ENCODE measurements around the gene CDHR3. TPM values are rescaled to one million over a fixed set of nuclear protein-coding genes. Genes with fewer than 3 reads are reported as not detected.

CDHR3 gene
- total RNA-seq, 1 donor from 2014 or later: 3.1 TPM

DNA sequence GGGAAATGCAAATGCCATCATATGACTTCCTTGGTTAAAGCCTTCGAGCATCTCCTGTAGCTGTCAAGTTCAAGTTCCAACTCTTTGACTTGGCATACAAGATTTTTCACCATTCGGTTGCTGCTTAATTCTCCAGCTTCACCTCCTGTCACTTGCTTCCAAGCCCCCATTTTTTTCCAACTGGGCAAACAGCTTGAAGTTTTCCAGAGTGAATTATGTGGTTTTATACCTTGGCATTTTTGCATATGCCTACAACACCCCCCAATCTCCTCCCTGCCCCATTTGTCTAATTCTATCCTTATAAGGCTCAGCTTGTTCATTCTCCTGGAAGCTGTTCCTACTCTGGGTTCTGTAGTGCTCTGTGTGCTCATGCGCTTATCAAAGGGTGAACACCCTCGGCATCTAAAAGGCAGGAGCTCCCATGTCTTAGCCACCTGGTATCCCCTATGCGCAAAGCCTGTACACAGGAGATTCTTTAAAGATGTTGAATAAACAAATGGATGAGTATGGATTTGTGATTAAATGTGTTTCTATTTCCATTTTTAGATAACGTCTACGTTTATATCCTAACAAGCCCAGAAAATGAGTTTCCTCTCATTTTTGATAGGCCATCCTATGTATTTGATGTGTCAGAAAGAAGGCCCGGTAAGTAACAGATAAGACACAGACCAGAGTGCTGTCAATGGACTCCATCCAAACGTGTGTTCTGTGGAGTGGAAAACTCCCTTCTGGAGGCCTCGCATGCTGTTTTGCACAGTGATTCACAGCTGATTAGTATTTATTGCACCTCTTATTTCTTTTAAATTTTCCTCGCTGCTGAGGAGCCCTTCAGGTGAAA, 52.5 kb downstream of the CDHR3 start:
- H3K79me2 ChIP-seq (ENCODE audit: insufficient read depth, low read length): no peaks in the 10 kb centered on the region
- H3K27me3 ChIP-seq (ENCODE audit: insufficient read depth, low read length): peaks cover 17% of the 10 kb centered on the region
- H3K36me3 Mint-ChIP-seq (ENCODE audit: low read depth, unreplicated experiment): no peaks in the 10 kb centered on the region
- H3K27me3 Mint-ChIP-seq (ENCODE audit: low read depth, unreplicated experiment): peaks cover 8% of the 10 kb centered on the region
- no peaks in the 10 kb centered on the region for H3K9me3 ChIP-seq (ENCODE audit: insufficient read depth, low read depth, low read length)
- H3K9ac ChIP-seq (ENCODE audit: low read length): no peak overlapping the region
- H3K27ac ChIP-seq (ENCODE audit: low read depth, low read length): no peak overlapping the region
- FAIRE-seq: no peak
- no peak for DNase-seq (ENCODE audit: low read depth)
- no peak overlapping the region for H3K4me2 ChIP-seq (ENCODE audit: low read length)
- TF ChIP-seq EZH2 (IDR thresholded peaks at IDR 0.05; ENCODE audit: insufficient read depth, low read length): no peak
- TF ChIP-seq, protein P1, sequence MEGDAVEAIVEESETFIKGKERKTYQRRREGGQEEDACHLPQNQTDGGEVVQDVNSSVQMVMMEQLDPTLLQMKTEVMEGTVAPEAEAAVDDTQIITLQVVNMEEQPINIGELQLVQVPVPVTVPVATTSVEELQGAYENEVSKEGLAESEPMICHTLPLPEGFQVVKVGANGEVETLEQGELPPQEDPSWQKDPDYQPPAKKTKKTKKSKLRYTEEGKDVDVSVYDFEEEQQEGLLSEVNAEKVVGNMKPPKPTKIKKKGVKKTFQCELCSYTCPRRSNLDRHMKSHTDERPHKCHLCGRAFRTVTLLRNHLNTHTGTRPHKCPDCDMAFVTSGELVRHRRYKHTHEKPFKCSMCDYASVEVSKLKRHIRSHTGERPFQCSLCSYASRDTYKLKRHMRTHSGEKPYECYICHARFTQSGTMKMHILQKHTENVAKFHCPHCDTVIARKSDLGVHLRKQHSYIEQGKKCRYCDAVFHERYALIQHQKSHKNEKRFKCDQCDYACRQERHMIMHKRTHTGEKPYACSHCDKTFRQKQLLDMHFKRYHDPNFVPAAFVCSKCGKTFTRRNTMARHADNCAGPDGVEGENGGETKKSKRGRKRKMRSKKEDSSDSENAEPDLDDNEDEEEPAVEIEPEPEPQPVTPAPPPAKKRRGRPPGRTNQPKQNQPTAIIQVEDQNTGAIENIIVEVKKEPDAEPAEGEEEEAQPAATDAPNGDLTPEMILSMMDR (IDR thresholded peaks at IDR 0.05; ENCODE audit: insufficient read depth, low read depth, low read length): no peak
- H3K4me1 ChIP-seq (ENCODE audit: insufficient read depth, low read length): peaks cover 14% of the 10 kb centered on the region
- no peak overlapping the region for H3K4me3 Mint-ChIP-seq (ENCODE audit: unreplicated experiment)
- H3K9me3 Mint-ChIP-seq (ENCODE audit: unreplicated experiment): peaks cover 3% of the 10 kb centered on the region
- peaks cover 10% of the 10 kb centered on the region for H3K4me1 Mint-ChIP-seq (ENCODE audit: low read depth, unreplicated experiment)
- no peaks in the 10 kb centered on the region for H3K36me3 ChIP-seq (ENCODE audit: insufficient read depth, low read length)
- H3K27ac Mint-ChIP-seq (ENCODE audit: unreplicated experiment): no peak overlapping the region
- H3K4me3 ChIP-seq (ENCODE audit: insufficient read depth, low read depth, low read length): no peak overlapping the region
- H2AFZ ChIP-seq (ENCODE audit: low read depth, low read length): no peak overlapping the region
- no peaks in the 10 kb centered on the region for H4K20me1 ChIP-seq (ENCODE audit: insufficient read depth, low read length)

DNA sequence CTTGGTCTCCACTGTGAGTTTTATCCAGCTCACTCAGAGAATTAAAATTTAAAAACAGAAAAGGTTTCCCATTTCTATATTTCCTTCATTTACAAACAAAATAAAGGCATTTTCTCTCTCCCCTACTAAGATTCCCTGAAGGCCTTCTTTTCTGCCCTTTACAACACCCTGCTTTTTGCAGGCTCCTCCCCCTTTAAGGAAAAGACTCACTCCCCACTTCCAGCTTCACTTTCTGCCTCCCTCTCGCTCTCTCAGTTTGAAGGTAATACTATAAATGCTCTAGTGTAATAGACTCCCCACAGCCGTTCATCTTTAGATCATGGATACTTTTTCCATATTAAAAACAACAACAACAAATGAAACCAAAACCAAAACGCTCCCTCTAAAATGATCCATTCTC, 53.3 kb downstream of the CDHR3 start:
- Histone ChIP-seq H3K79me2 (ENCODE audit: insufficient read depth, low read length) (no peaks in the 10 kb centered on the region), H3K4me3 (ENCODE audit: insufficient read depth, low read depth, low read length) (no peak overlapping the region), H3K27ac (ENCODE audit: low read depth, low read length) (no peak overlapping the region), H3K9ac (ENCODE audit: low read length) (no peak overlapping the region), H3K4me1 (ENCODE audit: insufficient read depth, low read length) (peaks cover 21% of the 10 kb centered on the region), H2AFZ (ENCODE audit: low read depth, low read length) (no peak overlapping the region), H3K36me3 (ENCODE audit: insufficient read depth, low read length) (no peaks in the 10 kb centered on the region), H4K20me1 (ENCODE audit: insufficient read depth, low read length) (no peaks in the 10 kb centered on the region), H3K27me3 (ENCODE audit: insufficient read depth, low read length) (peaks cover 17% of the 10 kb centered on the region), H3K4me2 (ENCODE audit: low read length) (no peak overlapping the region), H3K9me3 (ENCODE audit: insufficient read depth, low read depth, low read length) (no peaks in the 10 kb centered on the region)
- Mint-ChIP-seq H3K36me3 (ENCODE audit: low read depth, unreplicated experiment) (no peaks in the 10 kb centered on the region), H3K4me3 (ENCODE audit: unreplicated experiment) (no peak overlapping the region), H3K4me1 (ENCODE audit: low read depth, unreplicated experiment) (peaks cover 17% of the 10 kb centered on the region), H3K27me3 (ENCODE audit: low read depth, unreplicated experiment) (peaks cover 8% of the 10 kb centered on the region), H3K9me3 (ENCODE audit: unreplicated experiment) (peaks cover 3% of the 10 kb centered on the region), H3K27ac (ENCODE audit: unreplicated experiment) (no peak overlapping the region)
- DNase-seq (ENCODE audit: low read depth) (no peak), FAIRE-seq (no peak)
- no peak for TF ChIP-seq EZH2 (IDR thresholded peaks at IDR 0.05; ENCODE audit: insufficient read depth, low read length)
- TF ChIP-seq, protein P1 (IDR thresholded peaks at IDR 0.05; ENCODE audit: insufficient read depth, low read depth, low read length): no peak

DNA sequence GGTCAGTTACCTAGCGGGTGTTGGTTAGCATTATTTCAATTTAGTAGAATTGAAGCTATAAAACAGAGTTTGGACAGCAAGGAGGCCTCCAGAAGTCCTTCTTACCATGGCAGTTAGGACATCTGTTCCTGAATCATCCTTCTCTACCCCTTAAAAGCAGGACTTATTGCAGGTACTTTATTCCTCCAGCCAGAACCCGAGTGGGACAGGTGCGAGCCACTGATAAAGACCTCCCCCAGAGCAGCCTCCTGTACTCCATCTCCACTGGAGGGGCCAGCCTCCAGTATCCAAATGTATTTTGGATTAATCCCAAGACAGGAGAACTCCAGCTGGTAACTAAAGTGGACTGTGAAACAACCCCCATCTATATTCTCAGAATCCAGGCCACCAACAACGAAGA, 54.6 kb downstream of the CDHR3 start:
- TF ChIP-seq, protein P1 (IDR thresholded peaks at IDR 0.05; ENCODE audit: insufficient read depth, low read depth, low read length): no peak
- TF ChIP-seq EZH2 (IDR thresholded peaks at IDR 0.05; ENCODE audit: insufficient read depth, low read length): no peak
- Mint-ChIP-seq H3K4me3 (ENCODE audit: unreplicated experiment) (no peak overlapping the region), H3K27me3 (ENCODE audit: low read depth, unreplicated experiment) (peaks cover 2% of the 10 kb centered on the region), H3K4me1 (ENCODE audit: low read depth, unreplicated experiment) (peaks cover 20% of the 10 kb centered on the region), H3K27ac (ENCODE audit: unreplicated experiment) (no peak overlapping the region), H3K36me3 (ENCODE audit: low read depth, unreplicated experiment) (no peaks in the 10 kb centered on the region), H3K9me3 (ENCODE audit: unreplicated experiment) (peaks cover 2% of the 10 kb centered on the region)
- peaks cover 21% of the 10 kb centered on the region for H3K4me1 ChIP-seq (ENCODE audit: insufficient read depth, low read length)
- FAIRE-seq (no peak), DNase-seq (ENCODE audit: low read depth) (no peak)
- no peaks in the 10 kb centered on the region for H4K20me1 ChIP-seq (ENCODE audit: insufficient read depth, low read length)
- no peak overlapping the region for H2AFZ ChIP-seq (ENCODE audit: low read depth, low read length)
- H3K36me3 ChIP-seq (ENCODE audit: insufficient read depth, low read length): no peaks in the 10 kb centered on the region
- H3K27ac ChIP-seq (ENCODE audit: low read depth, low read length): no peak overlapping the region
- H3K9ac ChIP-seq (ENCODE audit: low read length): no peak overlapping the region
- no peak overlapping the region for H3K4me2 ChIP-seq (ENCODE audit: low read length)
- H3K4me3 ChIP-seq (ENCODE audit: insufficient read depth, low read depth, low read length): no peak overlapping the region
- peaks cover 10% of the 10 kb centered on the region for H3K27me3 ChIP-seq (ENCODE audit: insufficient read depth, low read length)
- H3K79me2 ChIP-seq (ENCODE audit: insufficient read depth, low read length): no peaks in the 10 kb centered on the region
- H3K9me3 ChIP-seq (ENCODE audit: insufficient read depth, low read depth, low read length): no peaks in the 10 kb centered on the region
